WI38 (cell line): ENCODE results near the gene EXOC6.

Experiments used
- H3K4me3 ChIP-seq: 2 replicates; pipeline ENCODE4 v1.5.1; 2011; ENCODE audit warnings: low read depth, mild to moderate bottlenecking, control low read depth, low read length
- CTCF ChIP-seq: IDR thresholded peaks from 2 replicates; pipeline ENCODE4 v1.5.1; 2012; ENCODE audit warnings: low read depth, mild to moderate bottlenecking, control low read depth, low read length

Gene EXOC6

GRCh38 chr10:92916433-92916832 lies 68.1 kb downstream of the EXOC6 start:
- H3K4me3 ChIP-seq: no peak overlapping the region
- no peak for TF ChIP-seq CTCF

- no peak for TF ChIP-seq CTCF
- H3K4me3 ChIP-seq: no peak overlapping the region
Observed at GRCh38 chr10:92918603-92919002, 70.3 kb downstream of the EXOC6 start.

- TF ChIP-seq CTCF: no peak
- H3K4me3 ChIP-seq: no peak overlapping the region
Observed at GRCh38 chr10:92920866-92921265, 72.5 kb downstream of the EXOC6 start.

GRCh38 chr10:92923416-92923815 lies 75.1 kb downstream of the EXOC6 start:
- TF ChIP-seq CTCF: no peak
- H3K4me3 ChIP-seq: no peak overlapping the region

GRCh38 chr10:92929896-92930295 lies 81.6 kb downstream of the EXOC6 start:
- TF ChIP-seq CTCF: no peak
- no peak overlapping the region for H3K4me3 ChIP-seq

- no peak overlapping the region for H3K4me3 ChIP-seq
- TF ChIP-seq CTCF: no peak
Observed at GRCh38 chr10:92931597-92931996, 83.3 kb downstream of the EXOC6 start.

GRCh38 chr10:92937876-92938275 lies 89.6 kb downstream of the EXOC6 start:
- H3K4me3 ChIP-seq: no peak overlapping the region
- TF ChIP-seq CTCF: no peak

- H3K4me3 ChIP-seq: no peak overlapping the region
- no peak for TF ChIP-seq CTCF
Observed at GRCh38 chr10:92938841-92939240, 90.5 kb downstream of the EXOC6 start.
